HepG2 (cell line): ENCODE results near the gene CALN1. TPM values are rescaled to one million over a fixed set of nuclear protein-coding genes. Genes with fewer than 3 reads are reported as not detected.
A peak's percentile ranks its signal among the peaks of the same experiment; 100 is the strongest.

Experiments
- ATAC-seq: fragments of 200-7000 bp; cut with Tn5 transposase; 3 replicates; pipeline ENCODE4 v1.9.1; 2020; ENCODE audit warnings: mild to moderate bottlenecking, moderate library complexity
- BruUV-seq: library from RNA; stranded (reverse); fragments of 400-500 nt; replicated peaks from 2 replicates; lab custom pipeline; 2021; lab: Mats Ljungman, UMichigan
- CTCF ChIA-PET: fragments of 300-600 bp; formaldehyde crosslinking; extraction: SDS; loops from one replicate; lab custom pipeline; 2021; ENCODE audit warnings: low total read pairs, inconsistent platforms, low intra/inter-chr PET ratio; lab: Yijun Ruan, JAX
- POLR2A ChIA-PET: fragments of 350-600 bp; sonication (Branson Sonifier 250); formaldehyde crosslinking; loops from one replicate; lab custom pipeline; 2020; ENCODE audit warnings: antibody characterized with exemption, inconsistent platforms; lab: Yijun Ruan, JAX
- DNase-seq: peaks from one replicate; pipeline ENCODE4 v3.0.0-alpha.2; 2015; ENCODE audit warnings: low spot score
- FAIRE-seq: peaks from 3 replicates; lab custom pipeline; 2011; peaks lifted over from hg19 to GRCh38; lab: Jason Lieb, UNC
- H2AFZ ChIP-seq: one replicate; pipeline ENCODE4 v1.6.1; 2011; ENCODE audit warnings: low read length, inconsistent platforms
- H3K27ac ChIP-seq: fragments of 300-600 bp; 3 replicates; pipeline ENCODE4 v1.8.0; 2011; ENCODE audit warnings: mixed run types, mild to moderate bottlenecking, mixed read lengths, low read length, inconsistent platforms; ENCODE audit not compliant: insufficient read depth; ENCODE audit errors: extremely low read length
- H3K27me3 ChIP-seq, 2 experiments: fragments of 200-600 bp in 1 of 2; 2 replicates in 1 of 2; 3 replicates in 1 of 2; pipeline versions ENCODE4 v1.6.0 to v1.8.0; 2011; ENCODE audit warnings: low read length in 2 of 2, mild to moderate bottlenecking in 2 of 2, moderate library complexity in 2 of 2, inconsistent platforms in 1 of 2; ENCODE audit not compliant: insufficient read depth in 2 of 2, control insufficient read depth in 1 of 2
- H3K36me3 ChIP-seq, 2 experiments: fragments of 200-600 bp in 1 of 2; replicated peaks in 1 of 2; 2 replicates in 1 of 2; 3 replicates in 1 of 2; pipeline versions ENCODE4 v1.5.1 to v1.8.0; 2011; ENCODE audit warnings: low read length in 2 of 2, inconsistent platforms in 1 of 2; ENCODE audit not compliant: insufficient read depth in 2 of 2, control insufficient read depth in 1 of 2
- H3K4me1 ChIP-seq: 2 replicates; pipeline ENCODE4 v1.5.1; 2012; ENCODE audit warnings: low read length, inconsistent platforms; ENCODE audit not compliant: insufficient read depth
- H3K4me2 ChIP-seq: 2 replicates; pipeline ENCODE4 v1.6.0; 2011; ENCODE audit warnings: low read depth, low read length, inconsistent platforms
- H3K4me3 ChIP-seq, 3 experiments: fragments of 200-600 bp in 1 of 3; sonication (generic), shearing (Covaris generic) in 1 of 3; replicated peaks in 1 of 3; 2 replicates each; pipeline ENCODE4 v1.5.1; 2011 to 2016; ENCODE audit warnings: low read length in 3 of 3, inconsistent platforms in 2 of 3, low read depth in 2 of 3, mild to moderate bottlenecking in 2 of 3, control low read depth in 1 of 3, mixed read lengths in 1 of 3; ENCODE audit not compliant: insufficient read depth in 1 of 3
- H3K79me2 ChIP-seq: one replicate; pipeline ENCODE4 v1.6.1; 2011; ENCODE audit warnings: low read length, inconsistent platforms; ENCODE audit not compliant: insufficient read depth
- H3K9ac ChIP-seq: 2 replicates; pipeline ENCODE4 v1.6.0; 2011; ENCODE audit warnings: mild to moderate bottlenecking, low read depth, low read length, inconsistent platforms; ENCODE audit not compliant: insufficient read depth
- H3K9me3 ChIP-seq: 2 replicates; pipeline ENCODE4 v1.5.1; 2012; ENCODE audit warnings: mild to moderate bottlenecking, low read length
- H4K20me1 ChIP-seq: 2 replicates; pipeline ENCODE4 v1.6.0; 2011; ENCODE audit warnings: inconsistent platforms, mild to moderate bottlenecking, low read length, moderate library complexity; ENCODE audit not compliant: insufficient read depth
- CCAR2 ChIP-seq: fragments of 200-400 bp; formaldehyde crosslinking; optimal IDR thresholded peaks from 2 replicates; pipeline ENCODE3; 2018; ENCODE audit warnings: low read depth, mild to moderate bottlenecking, low read length, moderate library complexity
- DZIP1 ChIP-seq: sonication (generic); formaldehyde crosslinking; IDR thresholded peaks from 2 replicates; pipeline ENCODE4 v1.5.0; 2020; ENCODE audit warnings: mild to moderate bottlenecking, missing genetic modification reagents
- GABPB1 ChIP-seq: IDR thresholded peaks from 2 replicates; pipeline ENCODE4 v1.6.1; 2016; ENCODE audit warnings: mild to moderate bottlenecking, missing genetic modification reagents, moderate library complexity, missing compliant biosample characterization
- JDP2 ChIP-seq: sonication (generic); formaldehyde crosslinking; IDR thresholded peaks from 2 replicates; pipeline ENCODE4 v1.8.1; 2022; ENCODE audit warnings: missing genetic modification reagents, borderline replicate concordance
- KAT8 ChIP-seq: IDR thresholded peaks from 2 replicates; pipeline ENCODE4 v1.6.1; 2016; ENCODE audit warnings: missing genetic modification reagents, missing compliant biosample characterization
- MNT ChIP-seq: fragments of 450-650 bp; IDR thresholded peaks from 2 replicates; pipeline ENCODE4 v1.6.1; 2016
- PLRG1 ChIP-seq: fragments of 450-650 bp; conservative IDR thresholded peaks from 2 replicates; pipeline ENCODE4 v1.6.1; 2016
- RFX5 ChIP-seq: IDR thresholded peaks from 2 replicates; pipeline ENCODE4 v1.6.1; 2011; ENCODE audit warnings: low read depth, low read length, improper control_type of control experiment
- TFE3 ChIP-seq: IDR thresholded peaks from 2 replicates; pipeline ENCODE4 v1.6.1; 2016
- ZMAT3 ChIP-seq: sonication (generic); formaldehyde crosslinking; conservative IDR thresholded peaks from 2 replicates; pipeline ENCODE4 v1.7.0; 2021; ENCODE audit warnings: missing genetic modification reagents
- ZNF776 ChIP-seq: sonication (generic); formaldehyde crosslinking; IDR thresholded peaks from 2 replicates; pipeline ENCODE4 v1.4.0; 2020; ENCODE audit warnings: mild to moderate bottlenecking, missing genetic modification reagents
- ZNF816 ChIP-seq: sonication (generic); formaldehyde crosslinking; IDR thresholded peaks from 2 replicates; pipeline ENCODE4 v1.8.0; 2022; ENCODE audit warnings: missing genetic modification reagents, mild to moderate bottlenecking, borderline replicate concordance
- WGBS: methylation state at CpG from one replicate; pipeline ENCODE4 v1.1.6; 2017; ENCODE audit warnings: low lambda C conversion rate; 5-methylcytosine and 5-hydroxymethylcytosine counted together
- in situ Hi-C: cut with HindIII; loops from 2 replicates; pipeline ENCODE4 v1.10.0; 2017; ENCODE audit warnings: low pct_unique_long_range_greater_than_20kb; ENCODE audit not compliant: extremely low pct_ligation_motif_present
- intact Hi-C: fragments of 100-400 bp; cut with micrococcal nuclease; formaldehyde crosslinking; loops from one replicate; pipeline ENCODE4 v1.10.0; 2022; ENCODE audit not compliant: unreplicated experiment
- polyA plus RNA-seq, 8 experiments: library from polyadenylated mRNA; depleted of rRNA in 3 of 8; stranded (reverse) in 7 of 8; unstranded in 1 of 8; fragments of >200 nt; fragmentation: Illumina TruSeq in 4 of 8; extraction: Trizol in 4 of 8; gene quantifications; 2 replicates each; pipeline versions ENCODE4 v1.2.1 to v1.2.3, GENCODE V29; 2011 to 2016; ENCODE audit warnings: low read depth in 4 of 8, missing spikeins in 1 of 8, mixed read lengths in 1 of 8; ENCODE audit not compliant: insufficient read depth in 1 of 8
- total RNA-seq, 5 experiments: library from RNA; depleted of rRNA; stranded (reverse); fragments of >200 nt; fragmentation: Illumina TruSeq; extraction: Trizol; gene quantifications; 2 replicates each; pipeline ENCODE4 v1.2.3, GENCODE V29; 2016; ENCODE audit warnings: low read depth in 1 of 5

The CALN1 gene
- total and polyA plus RNA-seq, 2 of the 13 experiments (the other 11 are each of a cell fraction or from before 2014, with no cell fraction given): not detected

- TF ChIP-seq GABPB1 (CRISPR knock-in tag) (no peak), ZMAT3 (CRISPR knock-in tag) (no peak), TFE3 (no peak), ZNF816 (no peak), PLRG1 (no peak), RFX5 (no peak), JDP2 (CRISPR knock-in tag) (no peak), CCAR2 (no peak), KAT8 (CRISPR knock-in tag) (no peak), DZIP1 (CRISPR knock-in tag) (no peak)
These were observed 190.0 kb downstream of the CALN1 start (continued) for GRCh38 chr7:72222136-72222535.

- no TSS peak for BruUV-seq
- ChIA-PET POLR2A (no interaction called here), CTCF (no interaction called here)
- Histone ChIP-seq H3K27ac (no peak overlapping the region), H3K36me3 (no peaks in the 10 kb centered on the region), H3K9me3 (no peaks in the 10 kb centered on the region), H3K9ac (no peak overlapping the region), H4K20me1 (no peaks in the 10 kb centered on the region), H3K27me3 (no peaks in the 10 kb centered on the region), H3K4me3 (no peak overlapping the region), H2AFZ (no peak overlapping the region)
- ATAC-seq: no peak
- no peak for FAIRE-seq
- DNase-seq: no peak
- WGBS: 58% methylated on average over 7 of the region's 7 CpGs
- TF ChIP-seq ZNF776 (CRISPR knock-in tag) (no peak), MNT (peak; percentile 91)
- TF ChIP-seq, all 625 proteins: peak for 1
- H3K4me2 ChIP-seq: no peak overlapping the region
- intact Hi-C loops (no loop called here), in situ Hi-C loops (no loop called here)
- H3K79me2 ChIP-seq: no peaks in the 10 kb centered on the region
- H3K4me1 ChIP-seq: no peaks in the 10 kb centered on the region
These were observed 192.6 kb downstream of the CALN1 start for GRCh38 chr7:72219500-72219899.
